ENCODE measurements around the gene CRTAC1.

Gene CRTAC1, protein sequence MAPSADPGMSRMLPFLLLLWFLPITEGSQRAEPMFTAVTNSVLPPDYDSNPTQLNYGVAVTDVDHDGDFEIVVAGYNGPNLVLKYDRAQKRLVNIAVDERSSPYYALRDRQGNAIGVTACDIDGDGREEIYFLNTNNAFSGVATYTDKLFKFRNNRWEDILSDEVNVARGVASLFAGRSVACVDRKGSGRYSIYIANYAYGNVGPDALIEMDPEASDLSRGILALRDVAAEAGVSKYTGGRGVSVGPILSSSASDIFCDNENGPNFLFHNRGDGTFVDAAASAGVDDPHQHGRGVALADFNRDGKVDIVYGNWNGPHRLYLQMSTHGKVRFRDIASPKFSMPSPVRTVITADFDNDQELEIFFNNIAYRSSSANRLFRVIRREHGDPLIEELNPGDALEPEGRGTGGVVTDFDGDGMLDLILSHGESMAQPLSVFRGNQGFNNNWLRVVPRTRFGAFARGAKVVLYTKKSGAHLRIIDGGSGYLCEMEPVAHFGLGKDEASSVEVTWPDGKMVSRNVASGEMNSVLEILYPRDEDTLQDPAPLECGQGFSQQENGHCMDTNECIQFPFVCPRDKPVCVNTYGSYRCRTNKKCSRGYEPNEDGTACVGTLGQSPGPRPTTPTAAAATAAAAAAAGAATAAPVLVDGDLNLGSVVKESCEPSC

GRCh38 chr10:98030093-98030821, at the start of gene CRTAC1:
CRTAC1 (minus strand) TSS chr10:98030621; CDS start chr10:98030472, 149 bp downstream.
- DNase-seq = peak; percentile 25

- DNase-seq = no peak
Measured at GRCh38 chr10:98078774-98079173, 48.4 kb upstream of the CRTAC1 start.

GRCh38 chr10:98077223-98077622, 46.8 kb upstream of the CRTAC1 start:
- DNase-seq = no peak

DNA sequence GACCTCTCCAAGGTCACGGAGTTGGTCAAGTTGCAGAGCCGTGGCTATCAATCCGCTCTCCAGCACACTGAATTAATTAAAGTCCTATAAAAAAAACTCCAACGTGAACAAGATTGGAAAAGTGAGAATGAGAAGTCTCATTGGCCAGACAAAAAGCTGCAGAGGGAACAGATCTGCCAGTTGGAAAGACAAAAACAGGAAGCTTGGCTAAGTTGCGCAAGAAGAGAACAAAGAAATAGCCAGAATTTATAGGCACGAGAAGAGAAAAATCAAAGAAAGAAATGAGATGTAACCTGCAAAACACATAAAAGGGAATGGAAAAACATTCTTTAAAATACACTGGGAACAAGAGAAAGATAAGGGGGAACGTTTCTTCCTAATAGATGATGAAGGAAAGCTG, 45.7 kb upstream of the CRTAC1 start:
- no peak for DNase-seq

GRCh38 chr10:98074315-98074911, 44.0 kb upstream of the CRTAC1 start:
- no peak for DNase-seq

DNA sequence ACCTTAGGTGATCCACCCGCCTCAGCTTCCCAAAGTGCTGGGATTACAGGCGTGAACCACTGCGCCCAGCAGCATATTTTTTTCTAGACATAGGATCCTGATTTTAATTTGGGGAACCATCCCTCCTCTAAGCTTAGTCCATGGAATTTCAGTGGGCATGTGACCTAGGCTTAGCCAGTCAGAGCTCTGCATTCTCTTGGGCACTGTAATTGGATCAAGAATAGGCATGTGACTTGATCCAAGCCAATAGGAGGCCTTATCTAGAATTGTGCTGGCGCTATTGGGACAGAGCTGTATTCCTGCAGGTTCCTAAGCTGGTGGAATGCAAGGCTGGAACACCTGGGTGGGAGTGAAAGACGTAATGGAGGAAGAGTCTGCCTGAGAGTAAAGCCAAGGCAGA, 36.7 kb upstream of the CRTAC1 start:
- DNase-seq = no peak

GRCh38 chr10:98063740-98064027, 33.3 kb upstream of the CRTAC1 start:
- no peak for DNase-seq

DNA sequence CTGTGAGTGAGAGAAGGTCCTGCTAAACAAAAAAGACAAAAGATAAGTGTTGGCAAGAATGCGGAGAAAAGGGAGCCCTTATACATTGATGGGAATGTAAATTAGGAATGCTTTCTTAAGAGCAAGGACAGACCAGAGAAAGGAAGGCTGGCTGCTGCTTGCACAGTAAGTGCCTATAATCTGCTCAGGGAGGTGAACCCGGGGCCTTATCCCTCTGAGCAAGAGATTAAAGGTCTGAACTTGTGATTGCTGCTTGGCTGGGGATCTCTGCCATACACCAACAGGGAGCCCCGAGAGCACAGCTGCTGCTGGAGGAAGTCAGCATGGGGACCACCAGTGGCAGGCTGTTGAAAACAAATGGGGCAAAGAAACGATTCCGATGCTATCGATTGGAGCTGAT, 32.0 kb upstream of the CRTAC1 start:
- DNase-seq = no peak

DNA sequence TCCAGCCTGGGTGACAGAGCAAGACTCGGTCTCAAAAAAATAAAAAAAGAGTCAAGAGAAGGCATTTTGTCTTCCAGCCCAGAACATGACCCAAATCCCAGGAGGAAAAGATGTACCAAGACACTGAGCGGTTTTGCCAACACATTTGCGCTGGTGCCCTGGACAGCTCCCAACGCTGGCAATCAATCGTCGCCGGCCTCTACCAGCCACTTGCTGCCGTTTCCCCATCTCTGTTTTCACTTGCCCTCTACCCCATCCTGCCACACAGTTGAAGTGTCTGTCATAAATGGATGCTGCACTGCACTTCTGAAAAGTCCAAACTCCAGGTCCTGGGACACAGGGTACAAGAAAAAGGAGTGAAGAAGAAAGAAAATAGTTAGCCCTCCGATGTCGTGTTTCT, 29.7 kb upstream of the CRTAC1 start:
- no peak for DNase-seq

GRCh38 chr10:98058295-98058694, 27.9 kb upstream of the CRTAC1 start:
- no peak for DNase-seq

DNA sequence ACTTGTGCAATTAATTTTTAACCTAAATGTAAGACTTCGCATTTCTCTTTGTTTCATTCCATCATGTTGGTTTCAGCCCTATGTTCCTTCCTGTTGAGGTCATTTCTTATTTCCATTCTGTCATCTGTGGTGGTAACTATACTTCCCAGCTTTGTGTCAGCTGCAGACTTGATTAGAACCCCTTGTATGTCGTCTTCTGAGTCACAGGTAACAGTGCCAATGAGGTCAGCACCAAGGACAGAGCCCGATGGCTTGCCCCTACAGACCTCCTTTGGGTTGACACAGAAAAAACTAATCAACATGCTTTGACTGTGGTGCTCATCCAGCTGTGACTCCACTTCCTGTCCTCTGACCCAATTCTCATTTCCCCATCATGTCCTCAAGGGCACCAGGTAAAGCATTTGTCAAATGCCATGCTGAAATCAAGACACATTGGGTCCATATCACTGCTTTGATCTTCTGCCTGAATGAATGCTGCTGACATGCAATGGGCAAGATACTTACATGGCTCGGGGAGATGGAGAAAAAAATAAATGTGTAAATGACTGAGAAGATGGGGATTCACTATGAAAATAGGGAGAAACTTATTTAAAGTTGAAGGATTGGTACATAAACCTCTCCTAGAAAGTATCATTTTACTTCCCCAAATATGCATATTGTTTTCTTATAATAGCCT, 25.6 kb upstream of the CRTAC1 start:
- DNase-seq = peak; percentile 5

DNA sequence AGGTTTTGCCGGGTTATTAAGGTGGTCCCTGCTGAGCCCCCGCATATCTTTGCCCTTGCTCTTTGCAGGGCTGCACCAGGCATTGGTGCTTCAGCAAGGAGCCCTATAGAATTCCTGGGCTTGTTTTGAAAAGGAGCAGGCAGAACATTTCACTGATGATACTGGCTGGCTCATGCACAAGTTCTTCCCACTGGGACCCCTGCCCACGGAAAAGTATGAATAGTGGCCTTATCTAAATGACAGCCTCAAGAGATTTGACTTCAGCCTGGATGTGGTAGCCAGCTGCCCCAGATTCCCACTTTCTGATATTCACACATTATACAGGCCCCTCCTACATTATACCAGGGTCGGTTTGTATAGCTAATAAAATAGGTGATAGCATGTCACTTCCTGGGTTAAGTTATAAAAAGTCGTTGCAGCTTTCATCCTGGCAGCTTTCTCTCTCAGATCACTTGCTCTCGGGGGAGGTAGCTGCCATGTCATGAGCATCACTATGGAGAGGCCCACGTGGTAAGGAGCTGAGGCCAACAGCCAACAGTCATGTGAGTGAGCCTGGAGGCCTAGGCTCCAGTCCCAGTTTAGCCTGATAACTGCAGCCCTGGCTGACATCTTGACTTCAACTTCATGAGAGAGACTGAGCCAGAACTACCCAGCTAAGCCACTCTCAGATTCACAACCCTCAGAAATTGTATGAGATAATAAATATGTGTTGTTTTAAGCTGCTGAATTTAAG, 16.8 kb upstream of the CRTAC1 start:
- no peak for DNase-seq

GRCh38 chr10:98045785-98046389, 15.5 kb upstream of the CRTAC1 start:
- peak; percentile 31 for DNase-seq

- peak; percentile 36 for DNase-seq
Measured at GRCh38 chr10:98041352-98042043, 11.1 kb upstream of the CRTAC1 start.

DNA sequence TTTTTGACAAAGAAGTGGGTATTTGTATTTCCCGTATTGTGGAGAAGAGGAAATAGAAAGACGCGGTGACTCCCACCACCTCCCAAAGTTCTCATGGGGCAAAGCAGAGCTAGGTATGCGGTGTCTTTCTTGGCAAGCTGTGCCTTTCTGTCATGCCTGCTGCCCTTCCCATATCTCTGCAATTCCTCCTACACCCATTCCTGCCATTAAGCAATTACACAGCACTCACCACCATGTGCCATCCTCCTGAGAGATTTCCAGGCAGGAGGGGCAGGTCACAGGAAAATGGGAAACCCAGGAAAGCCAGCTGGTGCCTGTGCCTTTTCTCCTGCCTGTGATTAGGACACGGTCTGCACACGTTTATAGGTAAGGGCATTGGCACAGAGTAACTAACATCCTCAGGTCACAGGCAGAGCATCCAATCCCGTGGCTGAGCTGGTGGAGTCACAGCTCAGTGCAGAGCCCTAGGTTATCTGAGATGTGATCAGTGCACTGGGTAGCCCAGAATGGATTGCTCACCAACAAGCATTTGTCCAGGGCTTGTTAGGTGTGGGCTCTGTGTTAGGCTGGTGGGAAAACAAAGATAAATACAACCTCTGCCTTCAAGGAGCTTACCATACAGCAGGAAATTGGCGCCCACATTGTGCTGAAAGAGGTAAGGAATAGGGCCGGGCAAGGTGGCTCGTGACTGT, 9.4 kb upstream of the CRTAC1 start:
- no peak for DNase-seq

- no peak for DNase-seq
Measured at GRCh38 chr10:98038288-98038687, 7.9 kb upstream of the CRTAC1 start.

- no peak for DNase-seq
Measured at GRCh38 chr10:98035599-98035998, 5.2 kb upstream of the CRTAC1 start.

DNA sequence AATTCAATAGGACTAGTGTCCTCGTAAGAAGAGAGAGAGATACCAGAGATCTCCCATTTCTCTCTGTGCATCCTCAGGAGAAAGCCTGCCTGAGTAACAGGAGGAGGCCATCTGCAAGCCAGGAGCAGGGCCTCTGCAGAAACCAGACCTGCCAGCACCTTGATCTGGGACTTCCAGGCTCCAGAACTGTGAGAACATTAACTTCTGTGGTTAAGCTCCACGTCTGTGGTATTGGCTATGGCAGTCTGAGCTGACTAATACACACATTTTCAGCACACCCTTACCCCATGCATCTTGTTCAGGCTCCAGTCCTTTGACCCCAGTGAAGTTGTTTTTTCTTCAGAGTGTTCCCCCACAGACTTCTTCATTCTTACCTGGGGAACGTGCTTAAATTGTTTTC, 3.1 kb upstream of the CRTAC1 start:
- no peak for DNase-seq

- DNase-seq = no peak
Measured at GRCh38 chr10:98031440-98031839, 1.0 kb upstream of the CRTAC1 start.

DNA sequence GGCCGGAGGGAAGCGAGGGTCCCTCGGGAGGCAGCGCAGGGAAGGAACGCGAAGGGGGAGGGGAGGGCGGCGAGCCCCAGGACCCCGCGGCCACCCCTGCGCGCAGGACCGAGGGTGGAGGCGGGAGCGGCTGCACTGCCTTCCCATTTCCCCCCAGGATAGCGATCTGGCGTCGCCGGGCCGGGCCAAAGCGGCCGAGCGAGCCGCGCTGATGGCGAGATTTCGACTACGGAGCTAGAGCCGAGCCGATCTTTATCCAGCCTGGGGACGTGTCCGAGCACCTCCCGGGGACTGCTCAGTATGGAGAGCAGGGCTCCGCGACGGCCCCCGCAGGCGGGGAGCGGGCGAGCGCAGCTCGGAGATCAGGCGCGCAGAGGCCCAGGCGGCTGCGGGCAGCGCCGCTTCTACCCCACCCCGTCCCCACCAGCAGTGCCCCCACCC, 590 bp upstream of the CRTAC1 start:
- DNase-seq = no peak
